Fibroblast of the aortic adventitia (primary cell): ENCODE data around the gene LDLRAD1. TPM values are rescaled to one million over a fixed set of nuclear protein-coding genes. Genes with fewer than 3 reads are reported as not detected.
"Not testable (repeated sequence)": the region's sequence is repeated elsewhere in the genome, so short reads cannot be mapped to it uniquely, and the experiment has no call there.

Experiments used
- DNase-seq: peaks from one replicate; pipeline ENCODE4 v3.0.0-alpha.2; 2010; ENCODE audit warnings: low read depth
- H3K4me3 ChIP-seq: 2 replicates; pipeline ENCODE4 v1.5.1; 2011; ENCODE audit warnings: low read depth, mild to moderate bottlenecking, control low read depth, low read length, moderate library complexity
- CTCF ChIP-seq: IDR thresholded peaks from 2 replicates; pipeline ENCODE4 v1.5.1; 2011; ENCODE audit warnings: mild to moderate bottlenecking, low read length, control low read depth, inconsistent platforms; ENCODE audit not compliant: insufficient read depth
- total RNA-seq: library from RNA; depleted of rRNA; stranded (reverse); fragments of >200 nt; gene quantifications from 2 replicates; pipeline ENCODE4 v1.2.3, GENCODE V29; 2012; ENCODE audit warnings: low replicate concordance

LDLRAD1 gene
- total RNA-seq, 1 donor = not detected

DNA sequence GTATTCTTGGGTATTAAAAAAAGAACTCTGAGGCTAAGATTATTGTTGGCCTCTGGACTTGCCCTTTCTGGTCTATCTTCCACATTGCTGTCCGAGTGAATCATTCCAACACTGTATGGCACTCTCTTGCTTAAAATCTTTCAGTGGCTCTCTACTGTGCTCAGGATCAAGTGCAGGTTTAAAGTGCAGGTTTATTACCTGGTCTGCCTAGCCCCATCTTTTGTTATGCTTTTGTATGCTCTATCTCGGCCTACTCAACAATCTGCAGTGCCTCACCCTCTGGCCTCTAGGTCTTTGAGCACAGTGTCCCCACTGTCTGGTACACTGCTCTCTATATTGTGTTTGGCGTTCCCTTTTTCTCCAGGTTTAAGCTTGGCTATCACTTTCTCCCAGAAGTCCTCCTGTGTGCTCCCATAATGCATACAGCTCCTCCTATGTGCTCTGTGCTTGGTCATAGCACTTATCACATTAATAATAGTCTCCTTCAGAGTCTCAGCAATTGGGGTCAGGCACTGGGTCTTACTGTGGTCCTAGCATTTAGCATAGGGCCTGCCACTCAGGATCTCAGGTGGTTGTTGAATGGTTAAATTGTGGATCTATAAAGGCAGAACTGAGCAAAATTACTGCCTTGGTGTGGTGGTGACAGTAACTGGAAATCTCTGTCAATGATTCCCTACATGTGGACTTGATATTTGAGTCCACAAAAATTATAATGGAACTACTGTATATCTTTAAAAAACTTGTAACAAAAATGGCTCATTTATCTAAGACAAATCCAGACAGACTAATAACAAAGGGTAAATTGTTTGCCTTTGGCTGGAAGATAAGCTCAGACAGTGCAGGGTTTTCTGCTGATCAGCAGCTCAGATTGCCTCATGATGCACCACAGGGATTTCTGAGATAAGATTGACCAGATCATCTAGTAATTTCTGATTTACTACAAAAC, 10.6 kb upstream of the LDLRAD1 start:
- DNase-seq = no peak
- H3K4me3 ChIP-seq = no peak overlapping the region
- no peak for TF ChIP-seq CTCF

DNA sequence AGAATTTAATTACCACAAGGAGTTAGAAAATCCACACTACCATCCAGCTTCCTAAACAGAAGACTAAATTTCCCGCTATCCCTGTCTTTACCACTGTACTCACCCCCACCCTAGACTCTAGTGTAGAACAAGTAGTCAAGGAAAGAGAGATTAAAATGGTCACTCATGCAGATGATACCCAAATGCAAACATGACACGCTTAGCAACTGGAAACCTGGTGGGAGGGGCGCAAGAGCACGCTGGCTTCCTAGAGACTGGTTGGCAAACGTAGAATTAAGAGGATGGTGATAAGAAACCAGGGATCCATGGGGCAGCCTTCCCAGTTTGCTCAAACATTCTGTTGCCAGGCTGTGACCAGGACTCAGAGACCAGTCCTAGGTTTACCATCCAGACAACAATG, 9.9 kb upstream of the LDLRAD1 start:
- DNase-seq = no peak
- TF ChIP-seq CTCF = no peak
- H3K4me3 ChIP-seq = no peak overlapping the region

GRCh38 chr1:54024811-54025210, 6.8 kb upstream of the LDLRAD1 start:
- not testable (repeated sequence) for DNase-seq, H3K4me3 ChIP-seq

- no peak overlapping the region for H3K4me3 ChIP-seq
- no peak for DNase-seq
- no peak for TF ChIP-seq CTCF
Observed at GRCh38 chr1:54024358-54024757, 6.4 kb upstream of the LDLRAD1 start.

DNA sequence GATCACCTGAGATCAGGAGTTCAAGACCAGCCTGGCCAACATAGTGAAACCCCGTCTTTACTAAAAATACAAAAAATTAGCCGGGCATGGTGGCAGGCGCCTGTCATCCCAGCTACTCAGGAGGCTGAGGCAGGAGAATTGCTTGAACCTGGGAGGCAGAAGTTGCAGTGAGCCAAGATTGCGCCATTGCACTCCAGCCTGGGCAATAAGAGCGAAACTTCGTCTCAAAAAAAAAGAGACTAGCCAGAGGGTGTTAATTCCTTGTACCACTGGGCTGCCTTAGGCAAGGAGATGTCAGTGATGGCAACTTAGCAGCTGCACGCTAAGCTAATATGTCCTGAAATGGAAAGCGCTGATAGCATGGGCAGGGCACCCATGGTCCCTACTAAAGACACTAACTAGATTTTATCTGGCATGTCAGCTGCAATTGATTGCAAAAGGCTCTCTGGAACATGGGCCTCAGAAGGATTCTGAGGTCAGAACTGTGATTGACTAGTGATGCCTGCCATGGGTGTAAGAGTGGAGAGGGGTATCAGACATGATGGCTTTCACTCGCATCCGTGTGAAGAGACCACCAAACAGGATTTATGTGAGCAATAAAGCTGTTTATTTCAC, 1.7 kb upstream of the LDLRAD1 start:
- not testable (repeated sequence) for H3K4me3 ChIP-seq, DNase-seq

DNA sequence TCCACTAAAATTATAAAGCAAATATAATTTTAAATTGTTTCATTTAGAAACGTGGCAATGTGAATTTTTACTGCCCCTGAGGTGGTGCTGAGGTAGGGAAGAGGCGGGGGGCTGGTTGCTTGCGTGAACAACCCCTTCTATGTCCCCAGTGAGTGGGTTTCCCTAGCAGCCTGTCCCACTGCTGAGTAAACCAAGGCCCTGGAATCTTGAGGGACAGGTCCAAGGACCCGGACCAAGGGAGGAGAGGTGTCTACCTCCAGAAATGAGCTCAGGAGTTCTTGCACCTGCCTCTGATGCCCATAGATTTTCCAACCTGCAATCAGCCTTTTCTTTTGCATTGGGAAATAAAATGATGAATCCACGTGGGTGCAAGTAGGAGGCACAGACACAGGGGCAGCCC, 649 bp upstream of the LDLRAD1 start:
- DNase-seq = no peak
- TF ChIP-seq CTCF = no peak
- no peak overlapping the region for H3K4me3 ChIP-seq

DNA sequence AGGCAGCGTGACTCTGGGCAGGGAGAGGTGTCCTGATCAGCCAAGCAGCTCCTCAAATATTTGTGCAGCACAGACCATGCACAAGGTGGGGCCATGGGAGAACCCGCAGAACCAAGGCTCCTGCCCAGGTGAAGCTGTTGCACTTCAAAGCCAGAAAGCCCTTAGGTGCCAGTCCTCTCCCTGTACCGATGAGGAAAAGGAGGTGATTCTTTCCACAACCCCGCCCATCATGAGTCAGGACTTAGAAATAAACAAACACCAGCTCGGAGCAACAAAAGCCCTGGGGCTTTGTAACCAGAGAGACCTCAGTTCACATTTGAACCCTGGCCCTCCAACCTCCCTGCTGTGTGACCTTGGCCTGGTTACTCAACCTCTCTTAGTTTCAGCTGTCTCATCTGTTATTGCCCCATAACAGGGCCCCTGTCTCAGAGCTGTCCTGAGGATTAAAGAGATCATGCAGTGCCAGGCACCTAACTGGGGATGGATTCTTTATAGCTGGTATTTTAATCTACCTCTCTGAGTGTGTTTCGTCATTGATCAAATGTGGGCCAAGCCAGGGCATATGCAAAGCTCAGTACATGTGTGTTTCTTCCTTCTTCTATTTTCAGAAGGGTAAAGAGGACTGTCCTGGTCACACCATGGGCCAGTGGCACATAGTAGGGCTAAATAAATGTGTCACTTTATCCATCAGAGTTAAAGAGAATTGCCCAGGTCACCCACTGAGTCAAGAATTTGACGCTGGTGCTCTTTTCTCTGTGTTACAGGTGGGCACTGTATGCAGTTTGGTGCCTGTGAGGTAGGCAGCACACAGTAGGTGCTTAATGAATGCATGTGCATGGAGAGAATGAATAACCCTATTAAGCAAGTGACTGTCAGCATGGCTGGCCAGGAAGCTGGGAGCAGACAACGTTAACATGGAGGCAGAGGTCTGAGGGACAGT, 1.4 kb downstream of the LDLRAD1 start:
- no peak for TF ChIP-seq CTCF
- H3K4me3 ChIP-seq = no peak overlapping the region
- DNase-seq = peak; percentile 15
